Suppressor macrophage treated with lipopolysaccharide for 1 hour (primary cell): ENCODE data around the gene UBR7.
"Not testable (repeated sequence)": the region's sequence is repeated elsewhere in the genome, so short reads cannot be mapped to it uniquely, and the experiment has no call there.

Source experiments
- DNase-seq, 3 donors: peaks; one replicate each; pipeline ENCODE4 v3.0.0-alpha.2; 2020 to 2022

UBR7 gene

GRCh38 chr14:93195316-93195999, 11.6 kb upstream of the UBR7 start:
- DNase-seq = no peak

GRCh38 chr14:93199031-93199430, 8.0 kb upstream of the UBR7 start:
- no peak for DNase-seq

- DNase-seq = no peak
Observed at GRCh38 chr14:93200553-93200952, 6.5 kb upstream of the UBR7 start.

GRCh38 chr14:93201155-93201704, 5.8 kb upstream of the UBR7 start:
- DNase-seq = no peak

- peak; percentile 57 to 75 (median 66) for DNase-seq
Observed at GRCh38 chr14:93207468-93208308, 632 bp downstream of the UBR7 start.

GRCh38 chr14:93212432-93212831, 5.4 kb downstream of the UBR7 start:
- DNase-seq = no peak

GRCh38 chr14:93214598-93214997, 7.5 kb downstream of the UBR7 start:
- DNase-seq = no peak

GRCh38 chr14:93219103-93219726, 12.2 kb downstream of the UBR7 start:
- DNase-seq = peak; percentile 61 to 69 (median 67)

- no peak for DNase-seq
Observed at GRCh38 chr14:93220509-93220908, 13.5 kb downstream of the UBR7 start.

- DNase-seq = no peak
Observed at GRCh38 chr14:93223565-93223964, 16.5 kb downstream of the UBR7 start.

- no peak for DNase-seq
Observed at GRCh38 chr14:93228550-93228949, 21.5 kb downstream of the UBR7 start.

GRCh38 chr14:93230539-93230938, 23.5 kb downstream of the UBR7 start:
- no peak for DNase-seq

GRCh38 chr14:93231129-93231979, 24.3 kb downstream of the UBR7 start:
- DNase-seq = peak in 2 of 3 donors; percentile 29 to 54

- DNase-seq = no peak
Observed at GRCh38 chr14:93232159-93232558, 25.1 kb downstream of the UBR7 start.

- not testable (repeated sequence) for DNase-seq
Observed at GRCh38 chr14:93233078-93233477, 26.0 kb downstream of the UBR7 start.

- DNase-seq = no peak
Observed at GRCh38 chr14:93234798-93235197, 27.7 kb downstream of the UBR7 start.

GRCh38 chr14:93239869-93240677, 33.0 kb downstream of the UBR7 start:
- DNase-seq = no peak

GRCh38 chr14:93240678-93241000, 33.6 kb downstream of the UBR7 start:
- no peak for DNase-seq

- DNase-seq = no peak
Observed at GRCh38 chr14:93245764-93246420, 38.8 kb downstream of the UBR7 start.

GRCh38 chr14:93246534-93246933, 39.5 kb downstream of the UBR7 start:
- DNase-seq = no peak

GRCh38 chr14:93249128-93249831, 42.2 kb downstream of the UBR7 start:
- no peak for DNase-seq
